SIG-M5 (cell line): ENCODE data around the gene SNAPC5.

Experiments used
- DNase-seq: peaks from one replicate; lab custom pipeline; 2025; lab: John Stamatoyannopoulos, UW

SNAPC5 gene

DNA sequence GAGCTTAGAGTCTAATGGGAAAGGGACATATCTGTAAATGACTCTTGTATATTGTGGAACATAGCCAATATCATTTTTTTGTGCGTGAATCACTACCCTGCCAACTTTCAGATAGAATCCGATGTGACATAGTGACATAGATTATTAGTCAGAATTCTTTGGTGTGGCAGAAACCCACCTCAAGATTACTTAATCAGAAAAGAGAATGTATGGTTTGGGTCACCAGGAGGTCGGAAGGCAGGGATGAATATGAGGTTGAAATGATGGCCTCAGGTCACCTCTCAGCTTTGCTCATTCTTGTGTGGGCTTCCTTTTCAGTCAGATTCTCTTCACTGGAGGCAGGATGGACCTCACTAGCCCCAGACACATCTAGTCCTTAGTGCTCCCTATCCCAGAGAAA is 41.4 kb downstream of the SNAPC5 start:
- no peak for DNase-seq

- no peak for DNase-seq
Observed at GRCh38 chr15:66454143-66454542, 43.4 kb downstream of the SNAPC5 start.

DNA sequence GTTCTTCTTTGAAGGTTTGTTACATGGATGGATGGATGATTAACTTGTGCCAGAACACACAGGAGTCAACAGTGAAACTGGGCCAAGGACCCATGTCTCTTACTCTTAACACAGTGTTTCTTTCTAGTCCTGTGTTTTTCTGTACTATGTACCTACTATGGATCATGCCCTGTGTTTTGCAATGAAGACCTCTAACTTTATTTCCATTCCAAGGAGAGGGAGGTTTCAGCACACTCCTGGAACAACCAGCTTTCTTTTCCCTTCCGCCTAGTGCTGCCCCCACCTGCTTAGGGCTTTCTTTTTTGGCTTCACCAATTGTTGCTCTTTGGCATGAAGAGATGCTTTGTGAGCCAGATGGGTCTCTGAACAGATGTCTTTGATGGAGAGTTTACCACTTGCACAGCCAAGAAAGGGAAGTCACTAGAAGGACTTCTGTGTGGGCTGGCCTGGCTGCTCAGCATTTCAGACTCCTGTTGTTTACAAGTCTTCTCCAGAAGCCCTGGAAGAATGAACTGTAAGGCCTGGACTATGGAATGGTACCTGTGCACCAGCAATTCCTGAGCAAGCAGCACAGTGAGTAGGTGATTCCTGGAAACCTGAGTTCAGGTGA is 44.5 kb downstream of the SNAPC5 start:
- no peak for DNase-seq

GRCh38 chr15:66452420-66452819 is 45.1 kb downstream of the SNAPC5 start:
- no peak for DNase-seq
